Measurements from ENCODE around the gene STUB1. TPM values are rescaled to one million over a fixed set of nuclear protein-coding genes. Genes with fewer than 3 reads are reported as not detected.

The STUB1 gene
- total RNA-seq, 1 experiment from 2014 or later, result 102 TPM

DNA sequence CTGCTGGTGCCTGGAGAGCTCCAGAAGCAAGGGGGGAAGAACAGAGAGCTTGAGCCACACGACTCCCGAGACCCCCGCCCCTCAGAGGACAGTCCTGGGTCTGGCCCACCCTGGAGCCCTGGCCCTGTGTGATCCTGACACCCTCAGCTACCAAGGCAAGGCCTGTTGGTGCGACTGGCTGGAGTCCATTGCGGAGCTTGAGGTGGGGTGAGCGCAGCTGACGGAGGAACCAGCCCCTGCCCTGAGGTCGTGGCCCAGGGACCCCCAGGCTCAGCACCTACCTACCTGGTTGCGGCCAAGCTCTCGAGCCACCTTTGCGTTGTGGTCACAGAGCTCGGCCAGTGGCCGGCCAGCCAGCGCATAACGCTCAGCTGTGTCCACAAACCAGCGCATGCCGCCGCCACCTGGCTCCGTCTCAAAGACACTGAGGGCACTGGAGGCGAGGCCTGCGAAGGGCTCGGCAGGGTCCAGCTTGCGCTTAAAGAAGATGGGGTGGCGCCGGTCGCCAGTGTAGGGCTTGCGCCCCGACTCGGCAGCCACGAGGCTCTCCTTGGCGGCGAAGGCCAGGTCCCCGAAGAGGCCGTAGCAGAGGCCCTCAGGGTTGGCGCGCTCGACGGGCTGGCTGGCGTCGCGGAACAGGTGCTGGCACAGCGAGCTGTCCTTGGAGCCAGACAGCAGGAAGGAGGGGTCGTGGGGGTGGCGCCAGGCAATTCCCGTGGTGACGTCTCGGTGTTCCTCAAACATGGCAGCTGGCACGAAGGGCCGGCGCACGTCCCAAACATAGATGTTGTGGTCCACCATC lies 6.5 kb downstream of the STUB1 start:
- H3K9me3 ChIP-seq (ENCODE audit: control insufficient read depth, low read depth, low read length), result no peaks in the 10 kb centered on the region
- no peak overlapping the region for H2AFZ ChIP-seq (ENCODE audit: low read length)
- no peak overlapping the region for H3K14ac ChIP-seq (ENCODE audit: insufficient read depth, low read length)
- no peak overlapping the region for H3K9ac ChIP-seq (ENCODE audit: extremely low read depth, insufficient read length, low read length)
- H2BK15ac ChIP-seq (ENCODE audit: low read depth, low read length), result no peak overlapping the region
- peaks cover 2% of the 10 kb centered on the region; the same call in 1 of the 2 replicates for H3K79me2 ChIP-seq (ENCODE audit: insufficient read depth, low read length)
- WGBS (ENCODE audit: extremely low coverage, insufficient read length, low lambda C conversion rate), result no CpG with 5 or more reads among the region's 51 CpGs
- no peak overlapping the region for H3K18ac ChIP-seq (ENCODE audit: insufficient read length, low read depth, low read length)
- no peak overlapping the region for H3K4ac ChIP-seq (ENCODE audit: low read depth, low read length)
- H2AK5ac ChIP-seq (ENCODE audit: insufficient read length, low read length), result no peak overlapping the region
- no peaks in the 10 kb centered on the region for H3K79me1 ChIP-seq (ENCODE audit: insufficient read depth, low read depth, low read length, poor library complexity, severe bottlenecking)
- H4K91ac ChIP-seq (ENCODE audit: insufficient read length, low read depth, low read length), result no peak overlapping the region
- H3K23me2 ChIP-seq (ENCODE audit: insufficient read length, low read depth, low read length, poor library complexity, severe bottlenecking), result peaks cover 14% of the 10 kb centered on the region
- peaks cover 11% of the 10 kb centered on the region for H3K27me3 Mint-ChIP-seq (ENCODE audit: low read depth)
- H3K23ac ChIP-seq (ENCODE audit: insufficient read length, low read depth, low read length), result no peak overlapping the region
- H3K27me3 ChIP-seq (ENCODE audit: insufficient read depth, low read length), result peaks cover 3% of the 10 kb centered on the region; the same call in 1 of the 2 replicates
- H3K4me2 ChIP-seq (ENCODE audit: insufficient read depth, insufficient read length, low read length), result no peak overlapping the region
- H3K4me1 Mint-ChIP-seq, result peaks cover 9 to 19% of the 10 kb centered on the region in 2 experiments
- no peak for DNase-seq
- no peak overlapping the region for H3K27ac ChIP-seq (ENCODE audit: insufficient read length, low read depth, low read length)
- no peak overlapping the region for H4K8ac ChIP-seq (replicated peaks; ENCODE audit: insufficient read length, low read depth, low read length)
- H4K20me1 ChIP-seq (ENCODE audit: control insufficient read depth, insufficient read depth, insufficient read length), result no peaks in the 10 kb centered on the region
- H2BK20ac ChIP-seq (ENCODE audit: low read depth, low read length, poor library complexity, severe bottlenecking), result no peak overlapping the region
- 0 out of 5 replicates have a peak overlapping the region, but pooled peaks of 1 of the 2 experiments have one; percentile 32 for H3K4me3 Mint-ChIP-seq
- H3K4me1 ChIP-seq (ENCODE audit: insufficient read depth, low read length), result no peaks in the 10 kb centered on the region
- H2BK12ac ChIP-seq (ENCODE audit: insufficient read length, low read depth, low read length), result no peak overlapping the region
- H2BK120ac ChIP-seq (ENCODE audit: low read depth, low read length, poor library complexity, severe bottlenecking), result no peak overlapping the region
- no peak overlapping the region for H4K5ac ChIP-seq (ENCODE audit: insufficient read length, low read depth, low read length)
- H3T11ph ChIP-seq (ENCODE audit: low read length), result no peak overlapping the region
- TF ChIP-seq, protein P1, sequence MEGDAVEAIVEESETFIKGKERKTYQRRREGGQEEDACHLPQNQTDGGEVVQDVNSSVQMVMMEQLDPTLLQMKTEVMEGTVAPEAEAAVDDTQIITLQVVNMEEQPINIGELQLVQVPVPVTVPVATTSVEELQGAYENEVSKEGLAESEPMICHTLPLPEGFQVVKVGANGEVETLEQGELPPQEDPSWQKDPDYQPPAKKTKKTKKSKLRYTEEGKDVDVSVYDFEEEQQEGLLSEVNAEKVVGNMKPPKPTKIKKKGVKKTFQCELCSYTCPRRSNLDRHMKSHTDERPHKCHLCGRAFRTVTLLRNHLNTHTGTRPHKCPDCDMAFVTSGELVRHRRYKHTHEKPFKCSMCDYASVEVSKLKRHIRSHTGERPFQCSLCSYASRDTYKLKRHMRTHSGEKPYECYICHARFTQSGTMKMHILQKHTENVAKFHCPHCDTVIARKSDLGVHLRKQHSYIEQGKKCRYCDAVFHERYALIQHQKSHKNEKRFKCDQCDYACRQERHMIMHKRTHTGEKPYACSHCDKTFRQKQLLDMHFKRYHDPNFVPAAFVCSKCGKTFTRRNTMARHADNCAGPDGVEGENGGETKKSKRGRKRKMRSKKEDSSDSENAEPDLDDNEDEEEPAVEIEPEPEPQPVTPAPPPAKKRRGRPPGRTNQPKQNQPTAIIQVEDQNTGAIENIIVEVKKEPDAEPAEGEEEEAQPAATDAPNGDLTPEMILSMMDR (conservative IDR thresholded peaks at IDR 0.05), result no peak
- no peak overlapping the region for H3K27ac Mint-ChIP-seq
- H3K56ac ChIP-seq (ENCODE audit: insufficient read length, low read depth, low read length), result no peak overlapping the region
- no peaks in the 10 kb centered on the region; a peak in 1 of 5 replicates for H3K9me3 Mint-ChIP-seq
- H3K36me3 Mint-ChIP-seq (ENCODE audit: insufficient read depth in 1 of 3, low read depth in 3 of 3), result peaks cover 10 to 39% (median 37%) of the 10 kb centered on the region in 3 experiments; a peak in 6 of 7 replicates
- H2BK5ac ChIP-seq (ENCODE audit: insufficient read length, low read length), result no peak overlapping the region

Measured in H9 (cell line).